A673 (cell line): ENCODE results near the gene COPS6.

Source experiments
- CTCF ChIP-seq: fragments of 300-800, 200-600 bp; sonication (generic); conservative IDR thresholded peaks from 2 replicates; pipeline ENCODE4 v1.5.1; 2017; ENCODE audit warnings: low read depth, mild to moderate bottlenecking, antibody characterized with exemption, low read length, moderate library complexity, mixed read lengths
- EZH2 ChIP-seq: fragments of 200-600 bp; sonication (generic); IDR thresholded peaks from 2 replicates; pipeline ENCODE4 v1.6.1; 2017; ENCODE audit warnings: borderline replicate concordance, low read depth, mild to moderate bottlenecking, mixed read lengths, antibody characterized with exemption, low read length; ENCODE audit not compliant: poor library complexity, severe bottlenecking

DNA sequence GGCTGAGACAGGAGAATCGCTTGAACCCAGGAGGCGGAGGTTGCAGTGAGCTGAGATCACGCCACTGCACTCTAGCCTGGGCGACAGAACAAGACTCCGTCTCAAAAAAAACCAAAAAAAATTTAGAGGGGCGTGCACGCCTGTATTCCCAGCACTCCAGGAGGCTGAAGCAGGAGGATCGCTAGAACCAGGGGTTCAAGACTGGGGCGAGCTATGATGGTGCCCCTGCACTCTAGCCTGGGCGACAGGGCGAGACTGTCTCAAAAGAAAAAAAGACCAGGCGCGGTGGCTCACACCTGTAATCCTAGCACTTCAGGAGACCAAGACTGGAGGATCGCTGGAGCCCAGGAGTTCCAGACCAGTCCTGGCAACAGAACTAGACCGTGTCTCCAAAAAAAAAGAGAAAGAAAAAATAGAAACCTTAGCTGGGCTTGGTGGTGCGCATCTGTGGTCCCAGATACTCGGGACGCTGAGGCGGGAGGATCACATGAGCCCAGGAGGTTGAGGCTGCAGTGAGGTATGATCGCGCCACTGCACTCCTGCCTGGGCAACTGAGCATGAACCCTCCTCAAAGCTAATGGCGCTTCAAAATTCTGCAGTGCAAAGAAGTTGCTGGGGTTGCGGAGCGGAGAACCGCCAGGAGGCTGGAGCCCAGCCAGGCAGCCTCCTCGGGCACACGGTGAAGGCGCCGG lies 37.6 kb downstream of the COPS6 start:
- no peak for TF ChIP-seq CTCF
- TF ChIP-seq EZH2: no peak
